ENCODE data around the gene SCRN2.
A peak's percentile ranks its signal among the peaks of the same experiment; 100 is the strongest.

The SCRN2 gene

GRCh38 chr17:47802341-47803022, 38.6 kb downstream of the SCRN2 start:
- peak; percentile 57 for DNase-seq

GRCh38 chr17:47801906-47802305, 39.2 kb downstream of the SCRN2 start:
- no peak for DNase-seq

DNA sequence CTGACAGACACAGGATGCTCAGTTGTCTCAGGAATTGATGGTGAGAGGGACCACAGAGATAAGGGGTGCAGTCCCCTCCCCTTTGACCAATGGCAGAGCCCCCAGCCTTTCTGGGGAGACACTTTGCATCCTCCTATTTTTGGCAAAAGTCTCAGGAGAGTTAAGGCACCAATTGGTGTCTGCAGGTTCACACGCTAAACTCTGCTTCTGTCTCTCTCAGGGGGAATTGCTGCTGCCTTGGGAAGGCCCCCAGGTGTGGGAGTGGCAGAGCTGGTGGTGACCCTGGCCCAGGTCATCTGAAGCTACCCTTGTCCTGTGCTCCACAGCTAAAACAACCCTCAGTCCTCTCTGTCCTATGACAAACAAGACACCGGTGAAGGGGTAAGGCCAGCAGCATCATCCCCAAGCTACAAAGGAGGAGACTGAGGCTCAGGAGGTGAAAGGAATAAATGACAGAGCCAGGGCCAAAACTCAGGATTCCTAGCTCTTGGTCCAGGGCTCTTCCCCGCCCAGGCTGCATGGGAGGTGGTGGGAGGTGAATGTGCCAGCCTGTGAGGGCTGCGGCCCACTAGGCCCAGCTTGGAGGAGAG, 39.8 kb downstream of the SCRN2 start:
- no peak for DNase-seq

- DNase-seq, result no peak
Measured at GRCh38 chr17:47800686-47801085, 40.4 kb downstream of the SCRN2 start.

DNA sequence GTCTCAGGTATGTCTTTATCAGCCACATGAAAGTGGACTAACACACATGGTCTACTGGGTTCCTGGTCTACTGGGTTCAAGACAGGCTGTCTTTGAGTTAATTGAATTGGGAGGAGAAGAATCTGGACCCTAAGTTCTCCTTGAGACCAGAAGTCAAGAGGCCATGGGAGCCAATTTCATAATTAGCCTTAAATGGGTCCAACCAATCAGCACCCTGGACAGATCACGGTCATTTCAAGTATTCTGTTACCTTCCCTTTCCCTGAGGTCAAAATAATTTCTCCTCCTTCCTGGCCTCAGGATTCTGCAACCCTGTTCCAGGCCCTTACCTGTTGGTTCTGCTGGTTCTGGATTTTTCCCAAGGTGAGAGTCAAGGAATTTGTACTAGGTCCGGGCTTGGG, 43.3 kb downstream of the SCRN2 start:
- DNase-seq, result no peak

- no peak for DNase-seq
Measured at GRCh38 chr17:47792979-47793378, 48.1 kb downstream of the SCRN2 start.

- no peak for DNase-seq
Measured at GRCh38 chr17:47792457-47792856, 48.6 kb downstream of the SCRN2 start.

DNA sequence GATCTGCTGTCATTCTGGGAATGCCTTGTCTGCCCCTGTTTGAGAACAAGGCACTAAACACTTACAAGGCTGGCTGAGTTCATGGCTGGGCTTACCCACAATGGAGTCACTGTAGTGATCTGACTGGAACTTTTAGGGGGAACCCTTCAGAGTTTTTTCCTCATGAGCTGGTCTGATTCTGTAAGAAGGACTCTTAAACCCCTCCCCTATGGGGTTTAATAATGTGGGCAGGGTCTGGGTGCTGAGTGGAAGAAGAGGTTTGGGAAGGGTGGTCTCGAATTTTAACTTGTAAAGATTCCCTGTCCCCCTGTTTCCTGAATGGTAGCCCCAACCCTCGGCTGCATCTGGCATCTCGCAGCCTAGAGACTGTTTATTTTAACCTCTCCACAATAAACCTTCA, 50.0 kb downstream of the SCRN2 start:
- DNase-seq, result no peak

DNA sequence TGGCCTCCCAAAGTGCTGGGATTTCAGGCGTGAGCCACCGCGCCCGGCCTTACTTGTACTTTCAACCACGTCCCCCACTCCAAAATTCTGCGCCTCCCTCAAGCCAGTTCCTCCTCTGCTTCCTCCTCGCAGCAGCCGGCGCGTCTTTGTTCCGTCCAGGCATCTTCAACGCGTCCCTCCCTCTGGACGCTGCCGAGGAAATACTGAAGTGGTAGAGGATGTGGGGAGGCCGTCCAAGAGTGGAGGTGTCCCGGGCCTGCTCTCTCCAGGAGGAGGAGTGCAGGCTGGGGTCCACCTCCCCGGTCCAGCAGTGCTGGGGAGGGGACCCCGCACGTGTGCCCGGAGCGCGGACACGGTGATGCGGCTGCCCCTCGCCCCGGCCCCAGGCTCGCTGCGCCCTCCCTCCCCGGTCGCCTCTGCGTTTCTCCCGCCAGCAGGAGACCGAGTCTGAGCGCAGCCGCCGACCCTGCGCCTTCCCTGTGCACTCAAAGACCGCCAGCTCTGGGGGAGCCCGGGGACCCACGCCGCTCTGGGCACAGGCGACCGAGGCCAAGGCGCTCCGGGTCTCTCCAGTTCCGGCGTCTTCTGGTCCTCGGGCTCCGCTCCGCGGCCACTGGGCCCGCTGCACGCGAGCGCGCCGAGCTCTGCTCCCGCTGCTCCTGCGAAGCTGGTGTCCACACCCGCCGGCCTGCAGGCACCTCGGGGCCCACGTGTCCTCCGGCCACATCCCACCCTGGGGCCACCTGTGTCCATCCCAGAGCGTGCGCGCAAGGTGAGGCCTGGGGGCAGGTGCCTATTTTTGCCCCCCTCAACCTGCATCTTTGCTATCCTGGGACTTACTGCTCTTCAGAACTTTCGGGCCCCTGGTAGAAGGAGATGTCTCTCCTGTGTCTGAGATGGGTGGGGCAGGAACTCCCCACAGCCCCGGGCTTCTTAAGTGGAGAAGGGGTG, 51.2 kb downstream of the SCRN2 start:
- peak; percentile 60 for DNase-seq

All from stimulated activated CD4-positive, alpha-beta T cell treated with anti-CD3 and anti-CD28 coated beads, Interleukin-12 subunit alpha, Interleukin-12 subunit beta, amount 100 ng/mL, for 4 hours (primary cell).